Left renal cortex interstitium (tissue), 4 donors: Measurements from ENCODE around the gene TTLL4. TPM values are rescaled to one million over a fixed set of nuclear protein-coding genes. Genes with fewer than 3 reads are reported as not detected.

Source experiments
- DNase-seq, 4 donors: peaks; one replicate each; pipeline ENCODE4 v3.0.0-alpha.2; 2013; ENCODE audit warnings: low read depth in 4 of 4, low spot score in 2 of 4, missing footprints in 1 of 4
- polyA plus RNA-seq, 4 donors: library from polyadenylated mRNA; unstranded; fragments of 120-200 nt; gene quantifications; one replicate each; pipeline ENCODE4 v1.2.1, GENCODE V29; 2013; ENCODE audit not compliant: insufficient read length in 4 of 4

The TTLL4 gene
- polyA plus RNA-seq, 4 donors: 25.8 to 44.4 (median 34.3) TPM

GRCh38 chr2:218780046-218780445, 69.4 kb downstream of the TTLL4 start:
- no peak for DNase-seq

DNA sequence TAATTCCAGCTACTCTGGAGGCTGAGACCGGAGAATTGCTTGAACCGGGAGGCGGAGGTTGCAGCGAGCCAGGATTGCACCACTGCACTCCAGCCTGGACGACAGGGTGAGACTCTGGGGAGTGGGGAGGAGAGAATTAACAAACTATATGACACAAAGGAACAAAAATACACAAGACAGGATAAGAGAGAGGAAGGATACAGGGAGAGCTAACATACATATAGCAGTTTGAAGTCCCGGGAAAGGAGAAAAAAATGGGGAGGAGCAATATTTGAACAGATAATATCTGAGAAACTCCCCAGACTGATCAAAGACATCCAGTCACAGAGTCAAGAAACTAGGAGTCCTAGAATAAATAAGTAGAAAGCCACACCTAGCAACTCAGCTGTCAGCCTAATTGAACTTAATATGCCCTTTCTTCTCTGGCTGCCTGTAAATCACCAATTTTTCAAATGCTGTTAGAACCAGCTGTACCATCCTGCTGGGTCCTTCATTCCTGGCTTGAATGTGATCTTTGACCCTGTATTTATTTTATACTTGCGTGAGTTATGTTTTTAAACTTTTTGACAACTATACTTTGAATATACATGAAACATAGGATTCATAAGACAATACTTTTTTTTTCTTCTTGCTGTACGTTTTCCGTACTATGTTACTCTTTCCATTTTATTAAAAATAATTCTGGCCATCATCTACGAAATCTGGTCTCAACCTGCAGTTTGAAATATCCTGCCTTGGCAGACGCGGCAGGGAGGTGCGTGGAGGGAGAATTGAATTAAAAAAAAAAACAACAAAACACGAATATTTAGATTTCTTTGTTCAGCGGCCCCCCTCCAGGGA, 70.4 kb downstream of the TTLL4 start:
- DNase-seq: no peak

GRCh38 chr2:218781691-218782527, 71.3 kb downstream of the TTLL4 start, which contains the start of gene CYP27A1:
TSS of gene CYP27A1 (plus strand) at chr2:218782147. CDS start at chr2:218782183, 36 bp downstream.
- no peak for DNase-seq

- DNase-seq: no peak
Measured at GRCh38 chr2:218782528-218782844, 71.9 kb downstream of the TTLL4 start.

DNA sequence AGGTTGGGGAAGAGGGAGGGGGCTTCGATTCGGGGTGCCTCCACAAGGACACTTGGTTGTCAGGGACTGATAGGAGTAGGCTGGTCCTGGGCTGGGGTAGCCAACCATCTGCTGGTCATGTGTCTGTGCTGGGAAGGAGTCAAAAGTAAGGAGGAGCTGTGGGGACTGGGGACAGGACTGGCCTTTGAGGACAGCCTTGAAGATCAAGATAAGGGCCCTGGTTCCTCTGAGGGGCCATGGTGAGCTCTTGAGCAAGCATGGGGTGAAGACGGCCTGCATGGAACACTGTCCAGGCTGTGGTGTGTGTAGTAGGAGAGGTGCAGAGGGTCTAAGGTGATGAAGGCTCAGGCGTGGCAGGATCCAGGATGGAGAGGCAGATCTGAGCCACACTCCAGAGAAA, 73.1 kb downstream of the TTLL4 start:
- DNase-seq: no peak

DNA sequence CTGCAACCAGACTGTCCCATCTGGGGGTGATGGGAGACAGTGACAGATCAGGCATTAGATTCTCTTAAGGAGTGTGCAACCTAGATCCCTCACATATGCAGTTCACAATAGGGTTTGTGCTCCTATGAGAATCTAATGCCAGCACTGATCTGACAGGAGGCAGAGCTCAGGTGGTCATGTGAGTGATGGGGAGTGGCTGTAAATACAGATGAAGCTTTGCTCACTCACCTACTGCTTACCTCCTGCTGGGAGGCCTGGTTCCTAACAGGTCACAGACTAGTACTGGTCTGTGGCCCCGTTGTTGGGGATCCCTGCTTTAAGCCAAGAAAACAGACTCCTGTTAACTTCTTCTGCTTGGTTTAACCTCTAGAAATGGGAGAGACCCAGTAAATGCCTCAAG, 74.5 kb downstream of the TTLL4 start:
- DNase-seq: no peak

DNA sequence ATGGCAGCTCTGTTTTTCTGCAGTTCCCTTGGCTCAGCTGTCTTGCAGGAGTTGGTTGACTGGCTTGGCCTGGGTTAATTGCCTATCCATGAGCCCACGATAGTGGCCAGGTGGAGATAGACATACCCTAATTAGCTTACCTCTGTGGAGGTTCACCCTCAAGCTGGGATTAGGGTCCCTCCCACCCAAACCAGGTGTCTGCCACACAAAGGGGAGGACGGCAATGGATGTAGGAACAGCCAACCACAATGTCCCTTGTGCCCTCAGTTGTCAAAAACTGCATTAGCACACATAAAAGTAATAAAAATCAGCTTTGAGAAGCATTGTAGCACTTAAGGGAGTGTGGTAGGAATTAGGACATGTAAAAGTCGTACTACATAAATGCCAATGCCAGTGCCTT, 75.5 kb downstream of the TTLL4 start:
- no peak for DNase-seq

GRCh38 chr2:218788529-218789255, 78.1 kb downstream of the TTLL4 start:
- DNase-seq: no peak

- DNase-seq: no peak
Measured at GRCh38 chr2:218792433-218792832, 81.8 kb downstream of the TTLL4 start.

DNA sequence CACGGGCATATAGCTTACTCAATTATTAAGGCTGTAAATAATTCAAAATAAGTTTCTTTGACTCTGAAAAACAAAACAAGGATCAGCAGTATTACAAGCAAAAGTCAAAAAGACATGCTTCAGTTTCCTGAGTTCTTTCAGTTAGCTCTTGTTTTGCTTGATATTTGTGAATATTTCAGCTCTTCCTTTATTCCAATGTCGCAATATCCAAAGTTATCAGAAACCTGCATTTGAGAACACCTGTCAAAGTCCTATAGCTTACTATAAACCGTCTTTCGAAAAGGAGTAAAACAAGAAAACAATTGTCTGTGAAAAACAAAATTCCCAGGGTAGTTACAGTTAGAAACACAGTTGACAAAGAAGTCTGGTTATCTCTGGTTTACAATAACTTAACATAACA, 86.1 kb downstream of the TTLL4 start:
- no peak for DNase-seq

DNA sequence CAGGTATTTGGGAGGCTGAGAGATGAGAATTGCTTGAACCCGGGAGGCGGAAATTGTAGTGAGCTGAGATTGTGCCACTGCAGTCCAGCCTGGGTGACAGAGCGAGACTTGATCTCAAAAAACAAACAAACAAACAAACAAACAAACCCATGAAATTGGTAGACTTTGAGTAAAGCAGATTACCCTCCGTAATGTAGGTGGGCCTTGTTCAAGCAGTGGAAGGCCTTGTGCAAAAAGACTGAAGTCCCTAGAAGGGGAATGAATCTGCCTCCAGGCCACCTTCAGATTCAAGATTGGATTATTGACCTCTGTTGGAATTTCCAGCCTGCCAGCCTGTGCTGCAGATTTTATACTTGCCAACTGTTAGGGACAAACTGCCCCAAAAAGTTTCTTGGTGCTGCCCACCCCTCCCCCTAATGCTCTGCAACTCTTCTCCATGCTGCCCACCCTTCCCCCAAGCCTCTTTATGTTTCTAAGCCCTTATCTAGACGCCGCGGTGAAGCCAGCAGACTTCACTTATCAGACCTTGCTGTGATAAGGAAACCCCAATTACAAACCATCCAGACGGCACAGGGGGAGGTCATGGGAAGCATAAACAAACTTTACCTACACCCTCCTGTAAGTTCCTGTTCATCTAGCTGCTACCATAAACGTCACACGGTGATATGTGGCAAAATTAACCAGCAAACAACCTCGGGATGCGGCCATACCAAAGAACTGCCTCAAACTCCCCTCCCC, 88.3 kb downstream of the TTLL4 start:
- DNase-seq: no peak

- no peak for DNase-seq
Measured at GRCh38 chr2:218799990-218800389, 89.4 kb downstream of the TTLL4 start.

- no peak for DNase-seq
Measured at GRCh38 chr2:218802386-218802994, 91.9 kb downstream of the TTLL4 start.

DNA sequence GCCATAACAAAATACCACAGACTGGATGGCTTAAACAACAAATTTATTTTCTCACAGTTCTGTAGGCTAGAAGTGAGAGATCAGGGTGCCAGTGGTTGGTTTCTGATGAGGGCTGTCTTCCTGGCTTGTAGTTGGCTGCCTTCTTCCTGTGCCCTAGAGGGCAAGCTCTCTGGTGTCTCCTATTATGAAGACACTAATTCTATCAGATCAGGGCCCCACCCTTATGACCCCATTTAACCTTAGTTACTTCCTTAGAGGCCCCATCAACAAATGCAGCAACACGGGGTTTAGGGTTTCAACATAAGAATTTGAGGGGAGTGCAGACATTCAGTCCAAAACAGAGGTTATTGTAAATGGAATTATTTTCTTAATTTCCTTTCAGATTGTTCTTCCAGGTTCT, 94.2 kb downstream of the TTLL4 start:
- DNase-seq: no peak

Other genes starting within 250 kb of the TTLL4 start
- gene USP37, start 142.5 kb upstream of the TTLL4 start, polyA plus RNA-seq: 10 to 100 TPM; 15.1 to 20.2 (median 18.0) TPM
- 10 to 100 TPM; 43.9 to 63.4 (median 53.3) TPM for gene CNOT9, start 142.0 kb upstream of the TTLL4 start, polyA plus RNA-seq
- 10 to 100 TPM in 1 of 4 donors, 1 to 10 TPM in 3; 7.1 to 11.3 (median 8.2) TPM for gene PLCD4, start 102.9 kb upstream of the TTLL4 start, polyA plus RNA-seq
- gene ZNF142, start 51.2 kb upstream of the TTLL4 start, polyA plus RNA-seq: 10 to 100 TPM; 15.2 to 25.7 (median 18.9) TPM
- 10 to 100 TPM; 47.6 to 64.8 (median 58.9) TPM for gene BCS1L, start 51.2 kb upstream of the TTLL4 start, polyA plus RNA-seq
- gene RNF25, start 38.8 kb upstream of the TTLL4 start, polyA plus RNA-seq: 10 to 100 TPM; 44.3 to 53.9 (median 48.3) TPM
- gene STK36, start 38.7 kb upstream of the TTLL4 start, polyA plus RNA-seq: 100 to 1,000 TPM in 2 of 4 donors, 10 to 100 TPM in 2; 37.0 to 118 (median 82.2) TPM
- gene CYP27A1, start 71.3 kb downstream of the TTLL4 start, polyA plus RNA-seq: 10 to 100 TPM; 44.2 to 57.0 (median 51.7) TPM
- under 1 TPM in 2 of 4 donors, not detected in 2; 0.07 to 0.17 TPM for gene PRKAG3, start 121.0 kb downstream of the TTLL4 start, polyA plus RNA-seq
- under 1 TPM; 0.13 to 0.57 (median 0.41) TPM for gene WNT6, start 149.0 kb downstream of the TTLL4 start, polyA plus RNA-seq
- 1 to 10 TPM in 3 of 4 donors, under 1 TPM in 1; 0.98 to 1.2 (median 1.1) TPM for gene WNT10A, start 170.0 kb downstream of the TTLL4 start, polyA plus RNA-seq
- under 1 TPM in 2 of 4 donors, not detected in 2; 0.06 to 0.13 TPM for gene CDK5R2, start 248.8 kb downstream of the TTLL4 start, polyA plus RNA-seq